Mesothelial cell of epicardium (in vitro differentiated cells): ENCODE data around the gene GET3. TPM values are rescaled to one million over a fixed set of nuclear protein-coding genes. Genes with fewer than 3 reads are reported as not detected.

Source experiments
- DNase-seq, 2 experiments: peaks; one replicate each; pipeline ENCODE4 v3.0.0; 2021; ENCODE audit warnings: low spot score in 2 of 2; ENCODE audit not compliant: unreplicated experiment in 2 of 2
- H3K27ac Mint-ChIP-seq: 2 replicates; pipeline ENCODE4 v1.8.0; 2021; ENCODE audit warnings: mixed read lengths
- H3K27me3 Mint-ChIP-seq: 2 replicates; pipeline ENCODE4 v1.8.0; 2021; ENCODE audit warnings: low read depth, mixed read lengths
- H3K36me3 Mint-ChIP-seq: 2 replicates; pipeline ENCODE4 v1.8.0; 2021; ENCODE audit warnings: mixed read lengths
- H3K4me1 Mint-ChIP-seq: 2 replicates; pipeline ENCODE4 v1.8.0; 2021; ENCODE audit warnings: mixed read lengths
- H3K4me3 Mint-ChIP-seq: 2 replicates; pipeline ENCODE4 v1.8.0; 2021; ENCODE audit warnings: mild to moderate bottlenecking, moderate library complexity, mixed read lengths
- H3K9me3 Mint-ChIP-seq: 2 replicates; pipeline ENCODE4 v1.8.0; 2021; ENCODE audit warnings: mixed read lengths
- total RNA-seq: library from RNA; stranded (reverse); gene quantifications from 3 replicates; pipeline ENCODE4 v1.2.1, GENCODE V29; 2021
- TF ChIP-seq, protein P1 (sequence below): fragments of 200-600 bp; sonication (generic); IDR thresholded peaks from one replicate; pipeline ENCODE4 v1.5.0; 2021; ENCODE audit warnings: antibody characterized with exemption; ENCODE audit not compliant: unreplicated experiment

GET3 gene
- 44.6 to 49.8 TPM (median 46.9 TPM) in 3 replicates for total RNA-seq

DNA sequence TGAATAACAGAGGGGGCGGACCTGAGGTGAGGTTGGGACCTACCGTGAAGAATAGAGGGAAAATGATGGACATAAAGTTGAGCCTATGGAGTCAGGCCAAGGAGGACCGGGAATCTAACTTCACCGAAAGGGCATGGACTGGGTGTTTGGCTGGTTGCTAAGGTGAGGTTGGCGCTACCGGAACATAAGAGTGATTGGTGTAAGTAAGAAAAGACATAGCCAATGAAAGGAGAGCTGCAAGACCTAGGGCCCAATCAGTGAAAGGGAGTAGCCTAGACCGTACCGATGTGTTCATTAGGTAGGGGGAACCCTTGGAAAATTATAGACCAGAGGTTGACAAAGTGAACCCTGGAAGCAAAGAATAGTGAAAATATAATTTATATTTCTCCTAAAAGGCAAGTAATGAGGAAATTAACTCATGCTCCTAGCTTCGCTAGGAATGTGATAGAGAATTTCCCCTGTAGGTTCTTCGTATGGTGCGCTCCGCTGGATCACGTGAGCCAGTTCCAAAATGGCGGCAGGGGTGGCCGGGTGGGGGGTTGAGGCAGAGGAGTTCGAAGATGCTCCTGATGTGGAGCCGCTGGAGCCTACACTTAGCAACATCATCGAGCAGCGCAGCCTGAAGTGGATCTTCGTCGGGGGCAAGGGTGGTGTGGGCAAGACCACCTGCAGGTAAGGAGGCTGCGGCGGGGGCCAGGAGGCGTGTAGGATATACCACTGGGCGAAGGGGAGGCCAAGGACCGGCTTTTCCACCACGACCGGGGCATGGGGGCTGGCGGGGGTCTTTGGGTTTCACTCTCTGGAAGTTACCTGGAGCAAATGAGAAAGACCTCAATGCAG is at the start of gene GET3:
GET3 (plus strand) TSS at position 503 of the 840 bp plus-strand sequence; CDS start at position 512, 9 bp downstream.
- peak; percentile 72 to 79 for DNase-seq
- peaks cover 11% of the 10 kb centered on the region for H3K36me3 Mint-ChIP-seq
- peak within 1 kb of the TSS; percentile 99 for H3K27ac Mint-ChIP-seq
- no peaks in the 10 kb centered on the region for H3K27me3 Mint-ChIP-seq
- H3K4me1 Mint-ChIP-seq, result peaks cover 28% of the 10 kb centered on the region
- peak within 1 kb of the TSS; percentile 99 for H3K4me3 Mint-ChIP-seq
- TF ChIP-seq, protein P1, sequence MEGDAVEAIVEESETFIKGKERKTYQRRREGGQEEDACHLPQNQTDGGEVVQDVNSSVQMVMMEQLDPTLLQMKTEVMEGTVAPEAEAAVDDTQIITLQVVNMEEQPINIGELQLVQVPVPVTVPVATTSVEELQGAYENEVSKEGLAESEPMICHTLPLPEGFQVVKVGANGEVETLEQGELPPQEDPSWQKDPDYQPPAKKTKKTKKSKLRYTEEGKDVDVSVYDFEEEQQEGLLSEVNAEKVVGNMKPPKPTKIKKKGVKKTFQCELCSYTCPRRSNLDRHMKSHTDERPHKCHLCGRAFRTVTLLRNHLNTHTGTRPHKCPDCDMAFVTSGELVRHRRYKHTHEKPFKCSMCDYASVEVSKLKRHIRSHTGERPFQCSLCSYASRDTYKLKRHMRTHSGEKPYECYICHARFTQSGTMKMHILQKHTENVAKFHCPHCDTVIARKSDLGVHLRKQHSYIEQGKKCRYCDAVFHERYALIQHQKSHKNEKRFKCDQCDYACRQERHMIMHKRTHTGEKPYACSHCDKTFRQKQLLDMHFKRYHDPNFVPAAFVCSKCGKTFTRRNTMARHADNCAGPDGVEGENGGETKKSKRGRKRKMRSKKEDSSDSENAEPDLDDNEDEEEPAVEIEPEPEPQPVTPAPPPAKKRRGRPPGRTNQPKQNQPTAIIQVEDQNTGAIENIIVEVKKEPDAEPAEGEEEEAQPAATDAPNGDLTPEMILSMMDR, result no peak
- no peaks in the 10 kb centered on the region for H3K9me3 Mint-ChIP-seq

DNA sequence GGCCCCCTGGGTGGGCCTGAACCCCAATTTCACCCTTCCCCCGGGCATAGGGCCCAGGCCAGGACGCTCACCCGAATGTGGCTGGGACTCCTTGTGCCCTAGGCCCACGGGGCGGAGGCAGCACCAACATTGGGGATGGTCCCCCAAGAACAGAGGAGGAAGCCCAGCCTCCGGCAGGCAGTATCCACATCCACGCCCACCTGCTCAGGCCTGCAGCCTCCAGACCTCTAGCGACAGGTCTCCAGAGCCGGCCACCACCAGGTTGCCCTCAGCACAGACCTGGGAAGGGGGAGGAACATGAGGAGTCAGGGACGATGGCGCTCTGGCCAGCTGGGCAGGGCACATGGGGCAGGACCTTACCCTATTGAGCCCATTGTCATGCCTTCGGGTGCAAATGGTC is 48.3 kb upstream of the GET3 start:
- TF ChIP-seq, protein P1, result no peak
- Mint-ChIP-seq H3K4me3 (no peak overlapping the region), H3K27ac (no peak overlapping the region), H3K9me3 (no peaks in the 10 kb centered on the region), H3K4me1 (no peaks in the 10 kb centered on the region), H3K27me3 (no peaks in the 10 kb centered on the region), H3K36me3 (no peaks in the 10 kb centered on the region)
- no peak for DNase-seq

DNA sequence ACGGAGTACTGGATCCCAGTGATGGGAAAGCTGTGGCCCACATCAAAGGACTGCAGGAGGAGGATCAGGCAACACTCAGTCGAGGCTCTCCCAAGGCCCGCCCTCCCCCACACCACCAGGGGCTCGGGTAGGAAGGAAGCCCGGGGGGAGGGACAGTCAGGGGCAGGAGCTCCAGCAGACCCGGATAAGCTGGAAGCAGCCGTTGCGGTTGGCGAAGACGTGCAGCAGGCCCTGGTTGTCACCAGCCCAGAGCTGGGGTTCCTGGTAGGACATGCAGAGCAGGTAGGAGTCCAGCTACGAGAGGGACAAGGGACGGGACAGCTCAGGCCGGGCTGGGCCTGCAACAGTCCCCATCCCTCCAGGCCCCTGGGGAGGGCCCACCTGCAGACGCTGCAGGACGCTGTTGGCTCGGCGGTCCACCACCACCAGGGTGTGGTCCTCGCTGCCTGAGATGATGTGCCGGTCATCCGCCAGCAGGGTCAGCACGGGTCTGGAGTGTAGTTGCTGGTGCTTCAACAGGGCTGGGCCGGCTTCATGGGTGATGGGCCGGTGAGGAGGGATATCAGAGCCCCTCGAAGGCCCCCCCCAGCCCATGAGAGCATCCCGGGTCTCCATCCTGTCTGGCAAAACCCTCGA is 47.6 kb upstream of the GET3 start:
- no peak overlapping the region for H3K27ac Mint-ChIP-seq
- no peak overlapping the region for H3K4me3 Mint-ChIP-seq
- H3K4me1 Mint-ChIP-seq, result no peaks in the 10 kb centered on the region
- no peak for DNase-seq
- TF ChIP-seq, protein P1, result no peak
- H3K27me3 Mint-ChIP-seq, result no peaks in the 10 kb centered on the region
- no peaks in the 10 kb centered on the region for H3K9me3 Mint-ChIP-seq
- no peaks in the 10 kb centered on the region for H3K36me3 Mint-ChIP-seq

DNA sequence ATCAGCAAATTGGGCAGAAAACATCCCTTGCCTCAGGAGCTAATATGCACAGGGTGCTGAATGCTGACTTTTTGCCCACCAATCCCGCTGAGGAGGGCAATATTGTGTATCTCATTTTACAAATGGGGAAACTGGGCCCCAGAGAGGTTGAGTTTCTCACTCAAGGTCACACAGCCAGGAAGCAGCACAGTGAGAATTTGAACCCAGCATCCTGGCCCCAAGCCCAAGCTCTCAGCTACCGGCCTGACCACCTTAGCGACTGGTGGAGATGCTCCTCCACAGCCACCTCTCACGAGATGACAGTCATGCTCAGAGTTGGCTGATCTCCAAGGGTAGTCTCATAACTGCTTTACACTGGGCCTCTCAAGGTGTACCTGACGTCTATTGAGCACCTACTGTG is 44.3 kb upstream of the GET3 start:
- Mint-ChIP-seq H3K9me3 (no peaks in the 10 kb centered on the region), H3K4me1 (peaks cover 6% of the 10 kb centered on the region), H3K4me3 (no peak overlapping the region), H3K27ac (no peak overlapping the region), H3K27me3 (no peaks in the 10 kb centered on the region), H3K36me3 (peaks cover 2% of the 10 kb centered on the region)
- no peak for DNase-seq
- TF ChIP-seq, protein P1, result no peak

DNA sequence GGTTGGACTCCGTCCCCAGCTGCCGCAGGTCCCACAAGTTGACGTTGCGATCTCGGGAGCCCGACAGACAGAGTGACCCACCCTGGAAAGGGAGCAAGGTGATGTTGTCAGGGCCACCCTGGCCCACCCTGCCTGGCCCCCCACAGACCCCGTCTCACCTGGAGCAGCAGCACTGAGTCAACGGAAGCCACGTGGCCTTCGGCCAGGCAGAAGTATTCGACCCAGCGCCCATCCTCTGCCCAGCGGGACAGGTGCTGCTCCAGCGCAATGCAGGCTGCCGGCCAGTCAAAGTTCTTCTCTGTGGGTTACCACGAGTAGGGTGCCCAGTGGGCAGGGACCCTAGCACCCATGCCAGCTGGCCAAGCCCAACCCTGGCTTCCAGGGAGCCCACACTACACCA is 42.7 kb upstream of the GET3 start:
- Mint-ChIP-seq H3K4me1 (peaks cover 6% of the 10 kb centered on the region), H3K9me3 (no peaks in the 10 kb centered on the region), H3K27me3 (no peaks in the 10 kb centered on the region), H3K27ac (no peak overlapping the region), H3K4me3 (peak overlapping the region; percentile 89), H3K36me3 (peaks cover 7% of the 10 kb centered on the region)
- DNase-seq, result no peak
- TF ChIP-seq, protein P1, result no peak
